ENCODE data around the gene SATB1.
A peak's percentile ranks its signal among the peaks of the same experiment; 100 is the strongest.

The SATB1 gene

DNA sequence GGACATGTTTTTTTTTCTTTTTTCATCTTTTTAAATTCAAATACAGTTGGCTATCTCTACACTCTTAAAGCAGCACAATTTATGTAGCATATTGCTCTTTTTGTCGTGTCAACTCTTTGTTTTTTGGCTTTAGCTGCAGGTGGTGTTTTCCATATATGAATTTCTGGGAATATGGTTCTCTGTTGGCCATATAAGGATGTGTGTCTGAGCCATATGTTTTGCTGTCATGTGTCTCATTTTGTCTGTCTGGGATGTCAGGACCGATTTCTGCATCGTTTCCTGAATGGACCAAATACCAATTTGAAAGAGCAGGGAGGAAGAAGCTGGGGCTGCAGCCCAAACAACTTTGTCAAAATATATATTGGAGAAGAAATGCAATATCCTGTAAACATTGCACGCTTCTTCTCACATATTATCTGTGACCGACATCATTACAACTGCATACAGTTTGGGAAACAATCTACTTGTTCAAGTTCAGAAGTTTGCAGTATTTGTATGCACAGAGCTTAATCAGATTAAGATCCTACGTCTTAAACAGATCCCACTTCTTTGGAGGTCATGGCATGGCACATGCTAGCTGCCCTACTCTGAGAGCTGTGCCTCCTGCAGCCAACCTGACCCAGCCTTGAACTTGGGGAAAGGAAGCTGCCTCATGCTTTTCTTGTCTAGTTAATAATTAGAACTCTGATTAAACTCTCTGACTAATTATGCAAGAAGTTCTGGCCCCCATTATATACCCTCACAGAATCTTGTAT, 4.0 kb upstream of the SATB1 start:
- no peak for DNase-seq

DNA sequence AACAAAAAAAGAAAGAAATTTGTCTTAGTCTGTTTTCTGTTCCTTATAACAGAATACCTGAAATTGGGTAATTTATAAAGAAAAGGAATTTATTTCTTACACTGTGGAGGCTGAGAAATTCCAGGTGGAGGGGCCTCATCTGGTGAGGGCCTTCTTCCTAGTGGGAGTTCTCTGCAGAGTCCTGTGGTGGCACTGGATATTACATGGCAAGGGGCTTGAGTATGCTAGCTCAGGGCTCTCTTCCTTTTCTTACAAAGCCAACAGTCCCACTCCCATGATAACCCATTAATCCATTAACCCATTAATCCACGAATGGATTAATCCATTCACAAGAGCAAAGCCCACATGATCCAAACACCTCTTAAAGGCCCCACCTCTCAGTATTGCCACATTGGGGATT, 2.9 kb upstream of the SATB1 start:
- DNase-seq = no peak

DNA sequence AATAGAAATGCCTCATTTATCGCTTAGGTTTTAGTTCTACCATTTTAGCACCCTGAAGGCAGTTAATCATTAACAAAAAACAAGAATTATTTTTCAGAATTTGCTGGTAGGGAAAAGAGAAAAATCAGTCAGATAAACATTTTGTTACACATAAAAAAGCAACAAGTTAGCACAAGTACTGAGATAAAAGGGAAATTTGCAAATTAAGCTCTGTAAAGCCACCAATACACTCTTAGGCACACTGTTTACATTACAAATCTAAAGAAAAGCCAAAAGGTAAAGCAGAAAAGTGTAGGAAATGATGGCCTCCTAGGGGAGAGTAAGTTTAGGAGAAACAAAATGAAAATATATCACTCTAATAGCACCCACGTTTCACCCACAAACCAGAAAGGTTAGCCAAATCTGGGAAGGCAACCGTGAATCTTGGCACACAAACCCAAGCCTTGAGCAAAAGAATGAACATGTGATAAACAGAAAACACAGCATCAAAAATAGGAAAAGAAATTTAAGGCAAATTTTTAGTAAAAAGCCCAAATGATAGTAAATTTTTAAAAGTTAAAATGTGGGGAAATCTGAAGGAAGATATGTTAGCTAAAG, 1.6 kb upstream of the SATB1 start:
- no peak for DNase-seq

DNA sequence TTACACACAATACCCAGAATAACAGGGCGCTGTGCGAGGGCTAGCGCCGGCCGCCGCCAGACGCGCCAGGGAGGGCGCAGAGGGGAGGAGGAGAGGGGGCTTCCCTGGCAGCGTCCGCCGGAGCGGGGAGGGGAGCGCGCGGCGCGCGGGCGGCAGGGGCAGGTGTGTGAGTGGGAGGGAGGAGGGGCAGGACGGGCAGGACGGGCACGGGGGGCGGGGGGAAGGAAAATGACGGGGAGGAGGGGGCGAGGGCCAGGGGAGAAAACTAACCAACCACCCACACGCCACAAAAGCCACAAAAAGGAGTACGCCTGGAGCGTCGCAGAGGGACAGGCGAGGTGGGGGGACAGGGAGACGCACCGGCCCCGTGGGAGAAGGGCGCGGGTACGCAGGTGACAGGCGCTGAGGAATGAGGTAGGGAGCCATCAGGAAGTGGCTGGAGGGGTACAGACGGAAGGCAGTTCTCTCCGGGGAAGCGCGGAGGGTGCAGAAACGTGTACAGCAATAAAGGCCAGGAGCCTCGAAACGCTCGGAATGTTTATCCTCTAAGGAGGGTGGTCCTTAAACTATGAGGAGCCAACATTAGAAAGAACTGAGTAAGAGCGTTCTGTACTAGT, 610 bp upstream of the SATB1 start:
- DNase-seq = peak; percentile 40

DNA sequence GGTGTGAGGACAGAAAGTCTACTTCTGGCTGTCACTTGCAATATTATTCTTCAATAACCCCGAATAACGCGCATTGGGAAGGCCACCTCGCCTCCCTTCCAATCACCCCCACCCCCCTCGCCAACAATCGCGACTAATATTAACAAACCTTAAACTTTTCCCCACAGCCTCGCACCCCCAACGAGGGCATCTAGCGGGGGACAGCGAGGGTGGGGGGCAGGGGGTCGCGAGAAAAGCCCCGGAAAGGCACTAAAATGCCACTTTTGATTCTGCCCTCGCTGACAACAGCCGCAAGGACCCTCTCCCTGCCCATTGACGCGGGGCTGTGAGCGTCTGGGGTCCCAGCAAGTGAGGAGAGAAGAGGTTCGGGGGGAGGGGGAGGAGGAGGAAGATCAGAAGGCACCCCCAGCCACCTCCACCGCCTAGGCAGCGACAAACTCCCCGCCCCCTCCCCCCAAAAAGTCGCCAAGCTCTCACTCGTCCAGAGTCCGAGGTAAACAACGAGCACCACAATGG, 868 bp downstream of the SATB1 start:
- no peak for DNase-seq

DNA sequence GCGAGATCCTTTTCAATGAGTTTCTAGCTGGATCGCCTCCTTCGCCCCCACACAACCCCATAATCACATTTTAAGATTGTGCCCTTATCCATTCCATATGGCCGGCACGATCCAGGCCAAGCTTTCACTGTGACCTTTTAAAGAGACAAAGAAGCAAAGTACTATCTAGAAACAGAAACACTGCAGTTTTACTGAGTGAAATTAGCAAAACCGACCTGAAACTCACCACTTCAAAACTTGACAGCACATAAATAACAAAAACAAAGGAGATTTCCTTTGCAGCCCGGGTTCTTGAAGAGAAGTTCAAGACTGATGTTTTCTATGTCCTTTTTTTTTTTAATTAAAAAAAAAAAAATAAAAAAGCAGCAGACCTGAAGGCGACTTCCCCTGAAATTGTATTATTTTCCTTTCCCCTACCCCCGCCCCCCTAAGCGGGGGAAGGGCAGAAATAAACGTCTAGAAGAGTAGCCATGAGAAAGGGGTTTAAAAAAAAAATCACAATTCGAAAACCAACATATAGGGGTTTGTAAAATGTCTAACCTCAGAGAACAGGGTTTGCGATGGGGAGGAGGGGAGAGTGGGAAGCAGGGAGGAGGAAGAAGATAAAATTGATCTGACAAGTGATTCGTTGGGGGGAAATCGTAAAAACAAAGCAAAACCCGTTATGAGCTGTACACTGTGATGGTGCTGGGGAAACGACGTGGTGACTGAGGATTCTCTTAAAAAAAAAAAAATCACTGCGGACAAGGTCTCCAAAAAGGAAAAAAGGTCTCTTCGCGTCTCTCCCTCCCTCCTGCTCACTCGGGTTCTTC, 1.5 kb downstream of the SATB1 start:
- DNase-seq = peak; percentile 17

DNA sequence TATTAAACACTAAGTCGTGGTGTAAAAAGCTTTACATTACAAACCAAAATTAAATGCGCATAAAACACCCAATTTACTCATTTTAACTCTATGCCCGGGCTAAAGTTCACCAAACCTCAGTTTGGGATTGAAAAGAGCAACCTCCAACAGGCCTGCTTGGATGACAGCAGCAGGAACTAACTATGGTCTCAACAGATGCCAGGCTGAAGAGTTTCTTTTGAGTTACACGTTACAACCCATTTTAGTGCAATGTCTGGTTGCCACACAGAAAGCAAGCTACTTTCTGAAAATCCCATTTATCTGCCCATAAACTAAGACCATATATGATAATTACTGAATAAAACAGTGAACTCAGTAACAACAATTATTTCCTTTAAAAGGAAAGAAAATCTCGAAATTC, 2.2 kb downstream of the SATB1 start:
- DNase-seq = no peak

DNA sequence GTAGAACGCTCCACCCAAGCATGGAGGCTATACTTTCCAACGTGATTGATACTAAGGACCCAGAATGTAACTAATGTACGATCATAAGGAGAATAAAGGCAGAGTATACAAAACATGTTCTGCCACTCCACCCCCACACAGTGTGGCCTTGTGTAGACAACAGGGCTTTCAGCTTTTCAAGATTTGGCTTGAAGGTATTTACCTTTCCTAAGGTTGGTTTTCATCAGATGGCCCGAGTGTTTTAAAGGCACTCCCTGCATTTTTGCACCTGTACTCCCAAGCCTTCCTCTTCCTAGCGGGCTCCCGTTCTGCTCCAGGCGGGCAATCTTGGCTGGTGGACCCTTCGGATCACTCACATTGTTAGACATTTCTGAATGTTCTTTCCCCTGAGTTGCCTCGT, 4.6 kb downstream of the SATB1 start:
- DNase-seq = no peak

DNA sequence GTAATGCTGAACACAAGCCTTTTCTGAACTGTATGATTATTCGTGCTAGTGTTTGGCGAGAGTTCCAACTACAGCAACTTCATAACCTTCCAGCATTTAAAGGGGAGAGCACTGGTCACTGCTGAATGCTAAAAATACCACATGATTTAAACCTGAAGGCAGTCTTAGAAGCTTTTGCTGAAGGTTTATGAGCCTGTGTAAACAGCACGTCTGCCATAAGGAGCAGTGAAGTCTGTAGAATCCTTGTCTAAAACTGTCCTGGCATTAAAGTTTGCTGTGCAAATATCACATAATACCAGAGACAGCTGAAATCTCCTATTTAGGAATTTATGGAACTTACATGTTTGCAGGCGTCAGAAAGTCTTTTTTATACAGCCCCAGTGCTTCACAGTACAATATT, 5.9 kb downstream of the SATB1 start:
- no peak for DNase-seq

DNA sequence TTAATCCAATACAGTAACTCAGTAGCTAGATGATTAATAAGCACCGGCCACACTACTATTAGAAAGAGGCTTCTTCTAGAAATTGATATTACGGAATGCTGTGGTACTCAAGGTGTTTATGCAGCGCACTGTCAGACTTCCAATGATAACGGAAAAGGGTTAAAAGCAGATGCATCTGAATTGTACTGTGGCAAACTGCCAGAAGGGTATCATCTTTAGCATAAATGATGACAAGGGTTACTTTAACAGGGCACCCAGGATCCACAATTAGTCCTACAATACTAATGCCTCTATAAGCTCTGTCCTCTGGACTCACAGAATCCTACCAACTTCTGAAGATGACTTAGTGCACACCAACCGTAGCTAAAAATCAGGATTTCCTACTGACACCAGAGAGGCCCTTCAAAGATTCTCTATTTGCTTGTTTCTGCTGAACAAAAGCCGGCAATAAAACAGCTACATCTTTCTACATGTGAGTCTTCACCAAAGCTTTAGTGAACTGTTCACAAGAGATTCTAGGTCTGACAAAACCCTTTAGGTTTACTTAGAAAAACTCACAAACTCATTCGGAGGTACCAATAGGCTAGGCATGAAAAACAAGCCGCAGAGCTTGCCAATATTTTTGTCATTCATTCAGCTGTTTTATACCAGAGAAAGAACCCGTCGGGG, 7.1 kb downstream of the SATB1 start:
- DNase-seq = no peak

DNA sequence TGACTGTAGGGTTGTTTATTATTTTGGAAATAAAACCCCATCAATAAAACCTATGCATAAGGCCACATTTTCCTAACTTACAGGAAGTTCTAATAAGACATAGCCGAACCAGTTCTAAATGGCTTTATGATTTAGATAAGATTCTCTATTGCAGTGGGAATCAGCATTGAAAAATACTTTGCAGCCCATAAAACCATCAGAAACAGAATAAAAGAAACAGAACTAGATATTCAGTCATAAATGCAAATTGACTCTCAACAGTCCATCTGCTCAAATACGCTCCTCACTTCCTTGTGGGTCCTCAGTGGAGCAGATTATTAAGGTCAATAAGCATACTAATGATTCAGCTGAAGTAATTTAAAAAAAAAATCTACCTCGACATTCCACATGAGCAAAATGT, 8.8 kb downstream of the SATB1 start:
- no peak for DNase-seq

DNA sequence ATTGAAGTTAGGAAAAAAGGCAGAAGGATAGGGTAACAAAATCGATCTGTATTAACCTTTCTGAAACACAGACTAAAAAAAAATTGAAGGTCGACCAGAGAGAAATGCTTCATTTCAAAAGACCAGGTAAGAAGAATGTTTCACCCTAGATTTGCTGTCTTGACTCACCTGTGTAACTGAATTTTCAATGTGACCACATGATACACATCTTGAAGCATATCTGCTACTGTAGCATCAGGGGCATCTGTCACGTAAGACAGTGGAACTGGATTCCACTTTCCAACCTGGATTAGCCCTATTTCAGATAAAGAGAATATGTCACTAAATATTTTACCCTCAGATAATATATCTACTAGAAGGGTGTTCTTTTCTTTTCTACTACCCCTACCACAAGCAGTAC, 9.3 kb downstream of the SATB1 start:
- no peak for DNase-seq

DNA sequence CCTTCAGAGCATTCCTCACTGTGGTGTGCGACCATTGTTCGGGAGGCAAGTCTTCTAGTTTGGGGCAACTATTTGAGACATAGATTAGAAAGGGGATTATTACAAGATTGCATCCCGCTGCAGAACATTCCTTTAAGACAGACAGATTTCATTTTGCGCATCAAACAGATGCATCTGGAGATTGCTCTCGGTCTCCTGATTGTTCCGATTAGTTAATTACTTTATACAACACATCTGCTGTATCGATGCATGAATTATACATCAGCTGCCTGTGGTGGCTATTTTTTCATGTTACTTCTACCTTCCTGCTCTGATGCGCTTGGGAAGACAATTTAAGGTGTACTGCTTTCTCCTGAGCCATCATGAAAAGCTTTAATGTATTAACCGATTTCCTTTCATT, 10.0 kb downstream of the SATB1 start:
- no peak for DNase-seq

DNA sequence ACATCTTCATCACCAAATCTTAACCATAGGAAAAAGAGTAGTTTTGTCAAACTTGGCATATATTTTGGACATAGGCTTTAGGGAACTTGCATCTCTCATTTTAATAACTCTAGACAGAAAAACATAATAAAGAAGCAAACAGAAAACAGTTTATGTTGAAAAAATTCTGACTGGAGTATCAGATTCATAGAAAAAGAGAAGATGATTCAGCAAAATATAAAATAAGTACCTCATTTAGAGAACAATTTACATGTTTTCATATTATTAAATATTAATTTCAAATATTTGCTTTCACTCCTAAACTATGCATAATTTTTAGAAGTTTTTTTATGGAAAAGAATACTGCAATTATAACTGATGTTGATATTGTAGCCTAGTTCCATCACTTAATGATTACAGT, 12.5 kb downstream of the SATB1 start:
- DNase-seq = no peak

DNA sequence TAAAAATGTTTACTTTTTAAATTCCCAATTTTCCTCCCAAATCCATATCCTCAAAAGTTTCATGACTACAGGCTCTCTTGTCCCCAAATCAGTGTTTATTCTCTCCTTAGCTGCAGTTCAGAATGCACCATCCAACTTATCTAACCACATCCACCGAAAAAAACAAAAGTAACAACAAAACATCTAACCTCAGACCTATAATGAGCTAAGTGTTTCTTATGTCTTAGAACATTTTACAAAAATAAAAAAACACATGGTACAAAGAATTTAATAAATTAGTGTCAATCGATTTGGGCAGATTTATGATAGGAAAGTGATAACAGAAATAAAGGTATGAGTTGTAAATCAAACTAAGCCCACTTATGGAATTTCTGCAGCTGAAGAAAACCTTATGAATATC, 13.6 kb downstream of the SATB1 start:
- no peak for DNase-seq

DNA sequence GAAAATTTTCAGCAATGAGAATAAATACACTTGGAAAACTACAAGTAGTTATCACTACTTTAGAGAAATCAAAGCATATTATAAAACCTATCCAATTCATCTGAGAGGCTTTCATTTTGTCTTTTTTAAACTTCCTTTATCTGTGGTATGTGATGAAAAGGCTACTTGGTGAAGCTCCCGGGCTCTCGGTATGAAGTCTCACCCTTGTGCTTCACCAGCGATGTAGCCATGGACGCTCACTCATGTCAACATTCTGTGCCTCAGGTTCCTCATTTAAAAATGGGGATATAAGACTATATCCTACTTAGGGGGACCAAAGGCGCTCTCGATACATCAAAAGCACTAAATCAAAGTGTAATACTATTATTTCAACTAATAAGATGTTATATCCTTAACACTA, 14.9 kb downstream of the SATB1 start:
- DNase-seq = no peak

DNA sequence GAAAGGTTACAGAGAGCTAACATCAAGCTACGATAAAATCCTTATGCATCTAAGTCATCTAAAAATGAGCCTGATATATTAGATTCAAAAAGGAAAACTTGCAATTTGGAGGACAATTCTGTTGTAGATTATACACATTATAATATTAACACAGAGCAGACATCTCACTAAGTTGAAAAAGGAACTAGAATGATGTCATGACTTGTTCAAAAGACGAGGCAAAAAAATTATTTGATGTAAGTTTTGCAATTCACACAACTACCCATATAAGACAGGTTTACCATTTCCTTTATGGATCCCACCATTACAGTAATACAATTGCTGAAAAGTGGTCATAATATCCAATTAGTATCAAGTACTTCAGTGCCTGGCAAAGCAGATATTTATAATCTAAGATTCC, 15.9 kb downstream of the SATB1 start:
- DNase-seq = no peak

DNA sequence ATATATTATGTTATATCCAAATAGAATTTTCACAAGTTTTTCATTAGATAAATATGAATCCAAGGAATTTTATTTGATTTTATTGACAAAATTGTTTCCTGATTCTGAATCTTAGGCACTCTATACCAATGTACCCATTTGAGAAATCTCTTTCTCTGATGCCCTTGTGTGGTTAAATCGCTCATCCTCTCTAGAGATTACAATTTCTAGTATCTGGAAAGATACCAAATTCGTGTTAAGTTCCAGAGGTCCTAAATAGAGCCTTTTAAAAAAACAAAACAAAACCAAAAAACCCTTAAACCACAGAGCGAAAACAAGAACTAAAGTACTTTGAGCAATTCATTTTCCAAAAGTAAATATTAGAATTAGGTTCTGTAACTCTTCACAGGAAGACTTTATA, 20.0 kb downstream of the SATB1 start:
- DNase-seq = no peak

DNA sequence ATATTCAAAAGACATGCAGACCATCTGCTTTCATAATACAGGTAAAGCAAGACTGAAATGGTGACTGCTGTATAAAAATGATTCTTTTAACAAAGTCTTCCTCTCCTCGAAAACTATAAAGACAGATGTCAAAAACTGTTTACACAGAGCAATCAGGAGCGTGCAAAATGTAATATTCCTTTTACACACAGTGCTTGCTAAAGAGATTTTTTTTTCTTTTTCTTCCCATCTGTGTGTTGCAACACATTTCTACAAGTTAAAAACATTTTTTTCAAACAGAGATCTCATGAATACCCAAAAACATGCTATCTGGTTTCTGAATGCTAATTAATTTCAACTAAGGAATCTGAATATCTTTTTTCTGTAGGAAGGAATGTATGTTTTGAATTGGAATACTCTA, 22.1 kb downstream of the SATB1 start:
- DNase-seq = no peak

DNA sequence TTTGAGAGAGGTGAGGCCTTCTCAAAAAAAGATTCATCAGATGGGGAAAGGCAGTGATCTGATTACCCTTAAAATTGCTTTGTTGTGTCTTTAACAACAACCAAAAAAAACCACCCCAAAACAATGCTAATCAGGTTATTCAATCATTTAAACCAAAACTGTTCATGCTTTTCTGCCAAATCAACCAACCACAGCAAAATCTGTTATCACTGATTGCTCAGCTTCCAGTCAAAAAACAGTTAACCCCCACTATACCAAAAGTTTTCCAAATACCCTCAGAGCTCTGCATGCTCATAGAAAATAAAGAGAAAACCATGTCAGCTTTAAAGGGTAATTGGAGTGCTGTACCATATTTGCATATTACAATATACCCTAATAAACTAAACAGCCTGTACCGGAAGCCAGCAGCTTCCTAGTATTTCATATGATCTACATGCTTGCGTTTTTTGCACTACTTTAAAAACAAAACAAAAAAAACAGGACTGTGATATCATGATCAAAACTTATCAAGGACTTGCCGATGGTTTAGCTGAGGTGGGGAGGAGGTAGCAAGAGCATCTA, 22.8 kb downstream of the SATB1 start:
- DNase-seq = no peak

DNA sequence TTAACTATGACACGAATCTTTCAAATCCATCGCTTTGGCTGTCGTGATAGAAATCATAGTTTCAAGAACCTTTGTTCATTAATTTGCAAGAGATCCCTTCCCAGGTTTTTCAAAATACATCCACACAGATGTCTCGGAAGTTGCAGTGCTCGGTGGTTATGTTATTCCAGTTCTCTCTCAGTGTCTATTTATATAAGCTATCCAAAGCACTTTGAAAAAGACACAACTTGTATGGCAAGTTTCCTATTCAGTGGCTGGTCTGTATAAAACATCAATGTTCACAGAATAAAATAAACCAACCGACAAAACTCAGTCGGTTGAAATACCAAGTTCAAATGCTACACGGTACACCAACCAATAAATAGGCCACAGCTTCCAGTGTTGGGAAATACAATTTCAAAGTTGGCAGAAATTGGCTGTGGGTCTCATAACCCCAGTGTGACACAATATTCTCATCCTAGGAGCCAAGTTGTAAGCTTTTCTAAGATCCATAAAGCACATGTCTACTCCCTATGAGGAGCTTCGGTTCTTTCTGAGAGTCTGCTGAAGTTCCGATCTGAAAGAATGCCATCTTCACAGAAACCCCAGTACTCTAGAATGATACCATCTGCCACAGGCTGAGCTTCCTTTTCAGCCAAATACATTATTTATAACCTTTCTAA, 23.7 kb downstream of the SATB1 start:
- DNase-seq = no peak

DNA sequence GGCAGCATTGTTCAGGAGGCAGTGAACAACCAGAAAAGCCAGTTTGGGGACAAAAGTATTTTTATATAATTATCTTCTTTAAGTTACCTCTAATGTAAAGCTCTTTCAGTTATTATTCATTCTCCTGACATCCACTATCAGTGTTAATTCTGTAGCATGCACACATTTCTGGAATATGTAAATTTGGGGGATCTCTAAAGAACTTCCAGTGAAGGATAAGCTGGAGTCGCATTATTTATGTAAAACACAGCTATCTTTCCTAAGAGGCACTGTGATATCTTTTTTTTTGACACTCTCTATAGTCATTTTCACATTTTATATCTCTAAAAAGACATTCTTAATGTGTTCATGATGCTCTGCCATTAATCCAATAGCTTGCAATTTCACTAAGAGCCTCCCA, 26.7 kb downstream of the SATB1 start:
- no peak for DNase-seq

All from NCI-H748 treated with DMSO at 0.1 percent for 48 hours (cell line).